22Rv1 (cell line): ENCODE results near the gene FGGY.

Experiments used
- ZFX ChIP-seq: fragments of 450-650 bp; IDR thresholded peaks from 2 replicates; pipeline ENCODE4 v1.6.1; 2017; ENCODE audit warnings: antibody characterized with exemption, borderline replicate concordance
- TF ChIP-seq, protein P1 (sequence below): fragments of 450-650 bp; IDR thresholded peaks from 2 replicates; pipeline ENCODE4 v1.5.1; 2017; ENCODE audit warnings: mild to moderate bottlenecking

DNA sequence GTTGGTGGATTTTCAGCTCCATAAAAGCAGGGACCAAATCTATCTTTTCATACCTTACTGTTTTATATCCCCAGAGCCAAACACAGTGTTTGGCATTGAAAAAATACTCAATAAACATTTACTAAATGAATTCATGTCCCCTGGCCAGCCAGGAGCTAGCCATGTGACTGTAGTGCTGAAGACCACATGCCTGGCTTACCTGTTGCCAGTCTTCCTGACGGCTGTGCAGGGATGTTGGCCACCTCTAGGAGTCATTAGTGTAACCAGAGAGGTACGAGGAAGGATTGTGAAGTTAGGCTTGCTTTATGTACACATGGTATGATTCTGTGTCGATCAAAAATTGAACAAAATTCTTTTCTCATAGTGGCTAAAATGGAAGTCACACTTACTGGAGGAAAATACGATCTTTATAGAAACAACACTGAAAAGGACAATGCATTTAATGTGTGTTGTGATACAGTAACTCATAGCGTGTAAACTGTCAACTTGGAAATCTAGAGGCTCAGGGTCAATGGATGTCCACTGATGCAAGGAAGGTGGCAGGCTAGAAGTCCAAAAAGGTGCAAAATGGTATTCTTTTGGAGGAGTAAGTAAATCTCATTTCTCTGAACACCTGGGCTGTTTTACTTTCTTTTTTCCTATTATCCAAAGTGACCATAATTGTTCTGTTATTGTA lies 60.9 kb downstream of the FGGY start:
- TF ChIP-seq, protein P1, sequence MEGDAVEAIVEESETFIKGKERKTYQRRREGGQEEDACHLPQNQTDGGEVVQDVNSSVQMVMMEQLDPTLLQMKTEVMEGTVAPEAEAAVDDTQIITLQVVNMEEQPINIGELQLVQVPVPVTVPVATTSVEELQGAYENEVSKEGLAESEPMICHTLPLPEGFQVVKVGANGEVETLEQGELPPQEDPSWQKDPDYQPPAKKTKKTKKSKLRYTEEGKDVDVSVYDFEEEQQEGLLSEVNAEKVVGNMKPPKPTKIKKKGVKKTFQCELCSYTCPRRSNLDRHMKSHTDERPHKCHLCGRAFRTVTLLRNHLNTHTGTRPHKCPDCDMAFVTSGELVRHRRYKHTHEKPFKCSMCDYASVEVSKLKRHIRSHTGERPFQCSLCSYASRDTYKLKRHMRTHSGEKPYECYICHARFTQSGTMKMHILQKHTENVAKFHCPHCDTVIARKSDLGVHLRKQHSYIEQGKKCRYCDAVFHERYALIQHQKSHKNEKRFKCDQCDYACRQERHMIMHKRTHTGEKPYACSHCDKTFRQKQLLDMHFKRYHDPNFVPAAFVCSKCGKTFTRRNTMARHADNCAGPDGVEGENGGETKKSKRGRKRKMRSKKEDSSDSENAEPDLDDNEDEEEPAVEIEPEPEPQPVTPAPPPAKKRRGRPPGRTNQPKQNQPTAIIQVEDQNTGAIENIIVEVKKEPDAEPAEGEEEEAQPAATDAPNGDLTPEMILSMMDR = no peak
- TF ChIP-seq ZFX = no peak
